GM19351 (cell line): ENCODE measurements around the gene GPC6.

Experiments used
- ATAC-seq: cut with Tn5 transposase; IDR thresholded peaks from one replicate; pipeline ENCODE4 v1.9.1; 2021; ENCODE audit warnings: mild to moderate bottlenecking, moderate library complexity; ENCODE audit not compliant: unreplicated experiment

Gene GPC6

DNA sequence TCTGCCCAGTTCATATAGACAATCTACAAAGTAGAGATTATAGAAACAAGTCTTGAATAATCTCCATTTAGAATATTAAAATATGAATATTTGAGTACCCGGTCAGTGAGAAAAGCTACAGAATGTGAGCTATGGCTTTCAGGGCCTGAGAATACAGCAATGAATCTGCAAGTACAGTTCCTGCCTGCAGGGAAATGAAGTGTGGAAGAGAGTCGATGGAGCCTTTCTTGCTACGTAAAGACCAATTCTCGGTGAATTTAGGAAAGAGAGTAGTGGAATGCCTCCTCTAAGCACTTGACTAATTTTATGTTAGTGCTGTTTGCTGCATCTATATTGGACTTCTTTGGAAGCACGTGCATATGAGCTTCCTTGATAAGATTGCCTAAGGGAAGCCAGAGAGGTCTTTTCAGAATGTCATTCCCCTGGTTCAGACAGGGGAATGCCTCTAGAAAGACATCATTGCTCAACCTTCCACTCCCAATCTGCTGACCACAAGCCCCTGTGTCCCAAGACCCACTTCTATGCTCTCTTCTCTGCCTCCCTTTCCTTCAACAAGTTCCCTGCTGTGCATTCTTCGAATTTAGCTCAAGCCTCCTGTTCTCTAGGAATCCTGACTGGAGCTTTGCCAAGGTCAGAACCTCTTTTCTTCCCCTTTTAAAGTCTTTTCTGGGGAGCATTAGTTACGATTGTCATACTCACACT lies 41.9 kb downstream of the GPC6 start:
- ATAC-seq, result no peak

DNA sequence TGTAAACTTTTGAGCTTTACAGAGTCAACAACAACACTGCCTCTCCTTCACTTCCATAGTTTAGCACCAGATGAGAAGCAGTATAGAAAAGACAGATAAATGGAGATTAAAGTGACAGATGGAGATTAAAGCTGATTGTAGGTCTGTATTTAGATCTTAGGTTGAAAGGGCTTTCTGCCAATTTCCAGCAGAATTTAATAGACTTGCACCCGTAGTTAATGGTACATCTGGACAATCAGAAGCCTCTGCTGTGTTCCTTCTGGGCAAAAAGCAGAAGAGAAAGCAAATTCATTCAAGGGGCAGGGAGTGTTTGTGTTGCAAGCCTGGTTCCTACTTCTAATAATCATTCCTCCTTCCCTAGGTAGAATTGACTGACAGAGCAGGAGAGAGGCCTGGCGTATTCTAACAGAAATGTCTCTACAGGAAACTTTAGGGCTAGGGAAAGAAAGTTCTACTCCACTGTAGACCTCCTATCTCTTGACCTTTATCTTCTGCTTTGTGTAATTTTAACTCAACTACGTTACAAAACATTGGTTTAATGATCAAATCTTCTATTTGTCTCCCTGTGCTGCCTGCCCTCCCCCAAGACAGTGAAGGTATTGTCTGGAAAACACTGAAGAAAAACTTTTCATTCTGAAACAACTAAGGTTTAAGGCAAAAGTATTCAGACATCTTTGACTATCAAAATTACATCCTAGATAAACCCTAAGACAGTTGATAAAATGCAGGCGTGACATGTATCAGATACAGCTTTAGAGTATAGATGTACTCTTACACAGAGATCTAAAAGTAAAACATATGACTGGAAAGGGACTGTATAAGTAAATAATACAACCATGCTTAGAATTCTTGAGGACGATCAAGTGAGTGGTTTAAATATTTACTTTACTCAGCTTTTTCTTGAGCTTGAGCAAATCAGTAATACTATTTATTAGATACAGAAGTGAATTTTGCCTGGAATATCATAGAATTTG lies 44.4 kb downstream of the GPC6 start:
- ATAC-seq, result no peak

DNA sequence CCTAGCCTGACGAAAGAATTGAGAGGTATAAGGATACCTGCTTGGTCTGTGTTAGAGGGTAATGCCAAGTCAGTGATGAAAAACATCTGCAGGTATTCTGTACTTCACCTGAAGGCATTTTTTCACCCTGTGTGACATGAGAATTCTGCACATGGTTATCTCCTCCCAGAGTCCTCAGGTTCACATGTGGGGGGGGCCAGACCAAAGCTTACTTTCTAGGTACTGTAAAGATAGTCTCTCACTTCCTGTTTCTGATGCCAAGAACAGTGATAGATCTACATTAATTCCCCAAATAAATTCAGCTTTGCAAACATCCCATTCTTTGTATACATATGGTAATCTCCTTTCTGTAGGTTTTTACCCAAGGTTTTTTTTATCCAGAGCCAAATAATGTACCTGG lies 53.4 kb downstream of the GPC6 start:
- ATAC-seq, result no peak

DNA sequence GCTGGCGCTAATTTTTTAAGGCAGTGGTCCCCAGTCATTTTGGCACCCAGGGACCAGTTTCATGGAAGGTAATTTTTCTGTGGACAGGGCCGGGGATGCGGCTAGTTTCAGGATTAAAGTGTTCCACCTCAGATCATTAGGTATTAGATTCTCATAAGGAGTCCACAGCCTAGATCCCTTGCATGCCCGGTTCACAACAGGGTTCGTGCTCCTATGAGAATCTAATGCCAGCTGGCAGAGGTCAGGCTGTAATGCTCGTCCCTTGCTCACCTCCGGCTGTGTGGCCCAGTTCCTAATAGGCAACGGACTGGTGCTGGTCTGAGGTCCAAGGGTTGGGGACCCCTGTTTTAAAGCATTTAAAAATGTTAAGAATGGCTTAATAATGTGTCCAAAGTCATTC lies 54.1 kb downstream of the GPC6 start:
- ATAC-seq, result no peak

DNA sequence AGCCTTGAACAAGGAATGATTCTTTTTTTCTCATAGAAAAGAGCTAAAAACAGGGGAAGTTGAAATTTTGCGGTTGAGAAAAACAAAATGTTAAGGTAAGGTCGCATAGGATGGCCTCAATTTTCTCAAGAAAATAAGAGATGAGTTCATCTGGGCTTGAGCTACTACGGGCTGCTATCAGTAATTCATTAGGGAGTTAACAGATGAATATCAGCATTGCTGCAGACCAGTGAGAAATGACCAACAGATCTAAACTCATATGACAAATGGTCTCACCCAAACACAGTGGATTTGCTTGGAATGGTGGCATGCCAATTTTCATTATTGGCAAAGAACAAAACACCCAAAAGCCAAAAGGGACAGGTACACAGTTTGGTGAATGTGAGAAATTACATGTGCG lies 56.6 kb downstream of the GPC6 start:
- ATAC-seq, result no peak

DNA sequence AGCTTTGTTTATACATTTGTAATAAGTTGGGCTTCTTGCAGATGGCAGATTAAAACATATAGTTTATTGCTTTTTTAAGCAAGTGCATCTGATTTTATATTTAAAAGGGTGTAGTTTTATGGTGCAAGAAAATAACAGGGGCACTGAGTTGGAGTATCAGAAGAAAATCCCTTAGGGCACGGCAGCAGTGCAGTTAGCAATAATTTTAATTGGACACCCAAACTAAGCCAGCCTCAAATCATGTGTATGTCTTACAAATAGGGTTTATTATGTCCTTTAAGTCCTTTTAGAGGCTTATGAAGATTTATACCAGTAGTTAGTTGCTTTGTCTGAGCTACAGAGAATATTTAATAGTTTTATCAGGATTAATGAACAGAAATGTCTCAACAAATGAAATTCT lies 57.5 kb downstream of the GPC6 start:
- ATAC-seq, result no peak

DNA sequence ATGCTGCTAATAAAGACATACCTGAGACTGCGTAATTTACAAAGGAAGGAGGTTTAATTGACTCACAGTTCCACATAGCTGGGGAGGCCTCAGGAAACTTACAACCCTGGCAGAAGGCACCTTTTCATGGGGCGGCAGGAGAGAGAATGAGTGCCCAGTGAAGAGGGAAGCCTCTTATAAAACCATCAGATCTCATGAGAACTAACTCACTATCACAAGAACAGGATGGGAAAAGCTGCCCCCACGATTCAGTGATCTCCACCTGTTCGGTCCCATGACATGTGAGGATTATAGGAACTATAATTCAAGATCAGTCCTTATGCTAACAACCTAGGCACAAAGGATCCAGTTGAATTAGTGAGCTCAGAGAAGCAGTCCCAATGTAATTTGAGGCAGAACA lies 59.4 kb downstream of the GPC6 start:
- ATAC-seq, result no peak

DNA sequence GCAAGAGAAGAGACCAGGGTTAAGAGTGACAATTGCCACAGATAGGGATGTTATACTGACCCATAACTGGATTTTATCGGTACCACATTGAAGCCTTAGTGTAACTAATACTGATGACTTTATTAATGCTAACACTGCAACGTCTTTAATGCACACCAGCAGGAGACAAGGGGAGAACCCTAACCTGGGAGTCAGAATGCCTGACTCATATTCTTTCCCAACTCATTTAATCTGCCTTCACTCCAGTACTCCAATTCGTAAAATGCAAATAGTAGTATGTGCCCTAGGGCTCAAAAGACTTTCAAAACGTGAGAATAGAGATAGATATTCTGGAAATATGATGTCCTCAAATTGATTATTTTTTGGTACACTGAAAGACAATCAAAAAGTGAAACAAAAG lies 62.4 kb downstream of the GPC6 start:
- ATAC-seq, result no peak

DNA sequence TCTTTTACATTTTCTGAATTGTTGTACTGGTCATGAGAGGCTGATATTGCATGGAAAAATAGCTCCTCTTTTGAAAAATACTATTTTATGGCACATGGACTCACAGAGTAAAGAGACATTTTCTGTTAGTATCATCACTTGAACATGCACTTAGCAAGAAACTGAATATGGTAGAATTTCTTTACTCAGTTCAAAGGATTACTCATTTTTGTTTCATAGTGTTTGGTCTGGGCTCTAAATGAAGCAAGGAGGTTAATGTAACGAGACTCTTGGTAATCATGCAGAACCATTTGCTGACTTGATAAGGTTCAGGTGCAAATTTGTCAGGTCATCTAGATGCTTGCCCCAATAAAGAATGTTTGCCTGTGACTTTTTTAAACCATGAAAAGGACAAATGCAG lies 63.2 kb downstream of the GPC6 start:
- ATAC-seq, result no peak

DNA sequence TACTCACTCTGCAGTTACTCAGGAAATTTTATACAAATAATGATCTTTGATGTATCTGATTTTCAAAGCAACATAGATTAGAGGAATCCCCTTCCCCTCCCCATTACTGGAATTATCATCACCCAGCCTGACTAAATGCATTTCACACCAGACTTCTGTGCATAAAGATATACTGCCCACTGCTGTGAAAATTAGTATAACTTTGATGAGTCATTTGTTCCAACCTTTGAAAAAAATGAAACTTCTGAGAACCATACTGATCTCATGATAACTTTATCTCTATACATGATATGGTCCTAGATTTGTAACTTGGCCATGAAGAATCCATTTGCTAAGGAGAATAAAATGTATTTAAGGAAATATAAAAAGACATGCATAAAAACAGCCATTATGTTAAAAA lies 63.9 kb downstream of the GPC6 start:
- no peak for ATAC-seq

DNA sequence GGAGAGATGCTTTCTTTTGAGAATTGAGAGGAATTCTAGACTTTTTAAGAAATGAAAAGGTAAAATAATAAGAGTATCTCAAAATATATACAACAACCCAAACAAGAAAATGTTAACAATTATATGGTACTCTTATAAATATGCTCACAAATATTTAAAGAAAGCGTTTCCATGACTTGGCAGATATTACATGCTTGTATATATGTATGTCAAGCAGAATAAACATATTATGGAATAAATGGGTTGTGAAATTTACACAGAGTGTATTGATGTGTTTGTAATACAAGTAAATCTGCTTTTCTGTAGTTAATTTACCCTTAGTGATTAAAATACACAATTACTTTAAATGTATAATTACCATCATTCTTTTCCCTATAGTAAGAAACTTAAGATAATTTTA lies 65.8 kb downstream of the GPC6 start:
- no peak for ATAC-seq

DNA sequence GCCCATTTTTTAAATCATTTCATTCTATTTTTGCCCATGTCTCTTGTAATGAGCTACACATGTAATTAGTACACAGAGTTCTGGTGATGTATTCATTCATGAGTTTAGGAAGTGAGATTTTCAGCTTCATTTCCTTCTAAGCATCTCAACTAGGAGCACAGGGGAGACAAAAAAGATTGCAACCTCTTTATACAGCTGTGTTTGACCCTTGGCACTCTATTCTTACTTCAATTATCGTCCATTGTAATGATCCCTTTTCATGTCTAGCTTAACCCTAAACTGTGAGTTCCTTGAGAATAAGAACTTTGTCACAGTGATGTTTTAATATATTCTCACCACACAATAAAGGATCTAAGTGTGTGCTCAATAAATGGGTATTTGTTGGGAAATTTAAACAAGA lies 67.1 kb downstream of the GPC6 start:
- ATAC-seq, result no peak

DNA sequence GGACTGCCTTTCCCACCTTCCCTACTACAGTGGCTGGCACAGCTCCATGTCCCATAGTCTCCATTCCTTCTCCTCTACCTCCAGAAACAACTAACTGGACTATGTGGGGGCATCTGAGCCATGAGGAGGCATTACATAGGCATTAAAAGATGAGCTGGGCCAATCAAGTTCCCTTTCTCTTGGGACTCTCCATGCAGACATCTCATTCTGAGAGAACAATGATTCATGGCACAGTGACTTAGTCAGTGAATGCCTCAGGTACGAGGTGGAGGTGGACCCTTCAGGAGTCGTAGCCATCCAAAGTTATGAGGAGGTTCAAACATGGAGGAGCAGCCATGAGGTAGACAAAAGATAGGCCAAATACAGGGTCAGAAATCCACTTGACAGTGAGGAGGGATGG lies 70.0 kb downstream of the GPC6 start:
- ATAC-seq, result no peak

DNA sequence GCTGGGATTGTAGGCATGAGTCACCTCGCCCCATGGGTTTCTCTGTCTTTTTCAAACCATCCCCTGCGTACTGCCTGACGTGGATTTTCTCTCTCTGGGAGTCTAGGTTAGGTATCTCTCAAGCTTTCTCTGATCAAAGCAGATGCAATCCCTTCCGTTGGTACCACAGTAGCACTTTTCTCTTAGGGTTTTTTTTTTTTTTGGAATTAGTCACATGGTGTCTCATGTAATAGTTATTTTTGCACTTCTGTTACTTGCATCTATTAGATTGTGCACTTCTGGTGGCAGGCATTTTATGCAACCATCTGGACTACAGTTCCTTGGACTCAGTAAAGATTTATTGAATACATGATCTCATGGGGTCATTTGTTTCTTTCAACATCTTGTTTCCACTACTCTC lies 72.1 kb downstream of the GPC6 start:
- ATAC-seq, result no peak

DNA sequence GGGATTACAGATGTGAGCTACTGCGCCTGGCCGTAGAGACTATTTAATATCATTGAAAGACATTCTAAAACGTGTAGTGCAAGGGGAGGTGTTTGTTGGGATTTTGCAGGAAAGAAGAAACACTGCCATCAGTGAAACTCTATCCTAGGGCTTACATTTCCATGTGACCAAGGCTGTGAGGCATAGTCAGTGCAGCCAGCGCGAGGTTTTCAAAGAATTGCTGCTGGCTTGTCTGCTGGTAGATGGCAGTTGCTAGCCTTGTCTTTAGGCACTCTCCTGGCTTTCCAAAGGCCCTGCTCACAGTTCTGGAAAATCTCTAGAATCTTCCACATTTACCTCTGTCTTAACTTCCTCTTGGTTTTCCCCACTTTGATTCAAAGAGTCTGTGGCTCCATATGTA lies 77.5 kb downstream of the GPC6 start:
- no peak for ATAC-seq

DNA sequence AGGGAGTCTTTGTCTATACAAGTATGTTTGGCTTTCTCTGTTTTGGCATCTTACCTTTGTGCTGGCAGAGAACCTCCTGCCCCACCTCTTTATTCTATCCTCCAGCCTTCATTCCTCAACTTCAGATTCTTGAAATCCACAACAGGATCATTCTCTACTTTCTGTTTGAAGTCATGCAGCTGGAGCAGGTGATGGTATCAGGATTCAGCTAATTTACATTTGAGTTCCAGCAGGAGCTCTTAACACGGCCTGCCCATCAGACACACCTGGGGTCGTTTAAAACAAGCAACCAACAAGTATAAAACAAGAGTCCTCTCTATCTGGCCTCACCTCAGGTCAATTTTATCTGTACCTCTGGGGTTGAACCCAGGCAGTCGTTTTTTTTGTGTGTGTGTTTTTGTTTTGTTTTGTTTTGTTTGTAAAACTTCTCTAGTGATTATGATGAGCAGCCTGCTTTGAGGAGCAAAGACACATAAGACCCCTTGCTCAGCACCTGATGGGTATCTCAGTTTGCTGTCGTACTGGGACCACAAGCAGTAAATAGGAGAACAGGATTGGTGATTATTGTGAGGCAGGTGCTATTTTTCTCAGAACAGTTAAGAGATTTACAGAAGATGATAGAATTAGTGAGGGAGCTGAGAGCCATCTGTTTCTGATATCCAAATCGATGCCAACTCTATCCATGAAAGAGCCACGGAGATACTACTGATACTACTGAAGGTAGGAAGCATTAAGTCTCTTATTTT lies 78.4 kb downstream of the GPC6 start:
- no peak for ATAC-seq

DNA sequence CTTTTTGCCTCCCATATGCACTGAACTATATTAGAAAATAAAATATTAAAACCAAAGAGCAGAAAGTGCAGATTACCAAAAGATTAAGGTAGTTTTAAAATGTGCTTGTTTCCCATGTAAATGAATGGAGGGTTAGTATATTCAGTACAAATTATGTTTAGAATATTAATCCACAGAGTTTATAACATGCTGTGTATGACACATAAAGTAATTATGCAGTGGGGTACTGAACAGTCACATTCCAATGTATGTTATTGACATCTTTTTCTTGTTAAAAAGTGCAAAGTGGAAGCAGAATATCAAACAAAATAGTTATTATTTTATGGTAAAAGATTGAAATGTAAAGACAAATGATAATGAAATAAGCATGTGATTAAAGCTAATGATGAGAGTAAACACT lies 79.3 kb downstream of the GPC6 start:
- ATAC-seq, result no peak

DNA sequence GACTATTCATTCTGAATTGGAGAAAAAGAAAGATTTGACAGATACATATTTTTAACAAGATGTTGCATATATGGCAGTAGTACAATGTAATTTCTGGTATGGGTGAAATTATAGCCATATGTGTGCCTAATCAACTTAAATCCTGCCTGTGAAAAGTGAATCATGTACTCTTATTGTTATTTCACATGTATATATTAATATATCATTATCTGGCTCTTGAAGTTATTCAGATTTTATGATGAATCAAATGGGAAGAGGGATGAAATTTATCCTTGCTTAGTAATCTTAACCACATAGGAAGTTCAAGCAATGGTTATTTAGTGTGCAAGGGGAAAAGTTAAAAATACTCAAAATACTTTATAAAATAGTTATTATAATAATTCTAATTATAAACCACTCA lies 80.5 kb downstream of the GPC6 start:
- ATAC-seq, result no peak

DNA sequence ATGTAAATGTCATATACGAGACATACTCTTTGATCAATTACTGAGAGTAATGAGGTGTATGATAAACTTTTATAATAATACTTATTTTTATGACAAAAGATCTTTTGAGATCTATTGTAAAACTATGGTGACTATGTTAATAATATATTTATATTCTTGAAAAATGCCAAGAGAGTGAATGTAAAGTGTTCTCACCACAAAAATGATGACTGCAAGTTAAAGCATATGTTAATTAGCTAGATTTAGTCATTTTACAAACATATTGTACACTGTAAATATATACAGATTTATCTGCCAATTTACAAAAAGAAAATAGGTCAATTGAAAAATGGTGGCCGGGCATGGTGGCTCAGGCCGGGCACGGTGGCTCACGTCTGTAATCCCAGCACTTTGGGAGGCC lies 81.0 kb downstream of the GPC6 start:
- ATAC-seq, result no peak

DNA sequence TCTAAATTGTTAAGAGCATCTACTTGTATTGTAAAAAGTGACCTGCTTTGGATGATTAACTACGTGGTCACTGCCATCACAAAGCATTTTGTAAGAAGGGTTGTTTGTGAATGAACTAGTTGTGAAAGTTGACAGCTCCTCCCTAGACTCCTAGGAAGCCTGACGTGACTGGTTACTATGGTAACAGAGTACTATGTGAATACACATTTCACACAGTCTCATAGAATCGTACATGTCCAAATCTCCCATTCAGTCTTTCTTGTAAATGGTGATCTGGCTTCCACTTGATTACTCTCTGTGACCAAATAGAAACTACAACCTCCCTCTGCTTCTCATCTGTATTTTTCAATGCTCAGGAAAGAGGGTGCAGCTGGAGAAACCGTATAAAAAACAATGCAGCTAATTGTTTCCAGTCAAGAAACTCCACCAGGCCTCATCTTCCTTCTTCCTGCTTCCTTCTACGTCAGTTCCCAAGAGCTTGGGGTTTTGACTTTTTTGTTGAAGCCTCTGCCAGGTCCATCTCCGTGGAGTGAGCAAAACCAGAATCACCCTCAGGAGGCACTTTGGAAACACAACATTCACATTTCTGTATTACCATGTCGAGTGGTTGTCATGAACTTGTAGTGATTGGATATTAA lies 83.4 kb downstream of the GPC6 start:
- ATAC-seq, result no peak

DNA sequence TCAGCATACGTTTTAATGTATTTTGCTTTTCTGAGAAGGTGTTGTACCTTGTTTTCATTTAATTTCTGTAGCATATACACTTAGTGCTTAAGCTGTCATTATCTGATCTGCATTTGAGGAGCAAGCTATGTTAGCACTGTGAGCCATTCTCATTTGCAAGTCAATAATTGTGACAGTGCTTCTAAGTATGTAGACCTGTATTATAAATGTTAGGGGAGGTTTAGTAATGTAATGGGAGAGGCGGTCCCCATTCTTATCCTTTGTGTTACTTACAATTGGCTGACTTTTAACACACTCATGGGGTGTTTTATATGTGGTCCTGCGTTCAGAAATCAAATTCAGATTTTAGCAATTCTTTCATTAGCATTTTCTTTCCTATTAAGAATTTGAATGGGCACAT lies 90.2 kb downstream of the GPC6 start:
- ATAC-seq, result no peak
